GM21423 (cell line): Measurements from ENCODE around the gene IKBIP.
"Not testable (repeated sequence)": the region's sequence is repeated elsewhere in the genome, so short reads cannot be mapped to it uniquely, and the experiment has no call there.

Experiments
- ATAC-seq: cut with Tn5 transposase; IDR thresholded peaks from one replicate; pipeline ENCODE4 v1.9.1; 2021; ENCODE audit warnings: mild to moderate bottlenecking, moderate library complexity; ENCODE audit not compliant: unreplicated experiment

Gene IKBIP

DNA sequence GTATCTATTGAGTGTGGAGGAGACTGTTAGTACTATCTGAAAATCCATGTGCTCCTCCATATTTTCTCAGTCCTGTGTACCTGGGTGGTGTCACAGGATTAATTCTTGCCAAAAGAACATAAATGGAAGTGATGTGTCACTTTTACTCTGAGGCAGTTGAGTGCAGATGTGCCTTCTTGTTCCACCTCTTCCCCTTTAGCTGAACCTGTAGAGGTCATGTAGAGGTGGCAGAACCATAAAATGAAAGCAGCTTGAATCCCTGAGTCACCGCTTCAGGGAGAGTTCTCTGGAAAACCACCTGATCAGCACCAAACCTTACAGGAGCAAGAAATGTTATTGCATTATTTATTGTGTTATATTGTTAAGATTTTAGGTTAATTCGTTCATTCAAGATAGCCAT is 65.8 kb downstream of the IKBIP start:
- ATAC-seq: no peak

GRCh38 chr12:98578392-98578791 is 66.2 kb downstream of the IKBIP start:
- ATAC-seq: no peak

- not testable (repeated sequence) for ATAC-seq
Observed at GRCh38 chr12:98576795-98577194, 67.8 kb downstream of the IKBIP start.

- no peak for ATAC-seq
Observed at GRCh38 chr12:98575013-98575412, 69.6 kb downstream of the IKBIP start.
